LoVo (cell line): ENCODE data around the gene MORC2.

Experiments used
- DNase-seq: peaks from one replicate; pipeline ENCODE4 v3.0.0-alpha.2; 2016; ENCODE audit warnings: low spot score

MORC2 gene

GRCh38 chr22:30921108-30921507 is 47.5 kb downstream of the MORC2 start:
- DNase-seq: no peak

GRCh38 chr22:30920407-30920806 is 48.2 kb downstream of the MORC2 start:
- peak; percentile 64 for DNase-seq

GRCh38 chr22:30919973-30920372 is 48.6 kb downstream of the MORC2 start:
- no peak for DNase-seq

GRCh38 chr22:30918761-30919160 is 49.8 kb downstream of the MORC2 start:
- DNase-seq: no peak

GRCh38 chr22:30910358-30910757 is 58.2 kb downstream of the MORC2 start:
- no peak for DNase-seq

GRCh38 chr22:30909306-30909705 is 59.3 kb downstream of the MORC2 start:
- no peak for DNase-seq

GRCh38 chr22:30908051-30908461 is 60.5 kb downstream of the MORC2 start:
- no peak for DNase-seq

GRCh38 chr22:30906946-30907345 is 61.6 kb downstream of the MORC2 start:
- DNase-seq: no peak

GRCh38 chr22:30906411-30906810 is 62.2 kb downstream of the MORC2 start:
- DNase-seq: no peak

- DNase-seq: no peak
These were observed 62.8 kb downstream of the MORC2 start for GRCh38 chr22:30905696-30906341.

- no peak for DNase-seq
These were observed 64.6 kb downstream of the MORC2 start for GRCh38 chr22:30903876-30904460.

- DNase-seq: no peak
These were observed 65.8 kb downstream of the MORC2 start for GRCh38 chr22:30902496-30903357.

GRCh38 chr22:30894371-30894740 is 74.2 kb downstream of the MORC2 start:
- DNase-seq: no peak

- no peak for DNase-seq
These were observed 74.9 kb downstream of the MORC2 start for GRCh38 chr22:30893434-30894370.

GRCh38 chr22:30892731-30893221 is 75.8 kb downstream of the MORC2 start:
- DNase-seq: no peak

- no peak for DNase-seq
These were observed 76.3 kb downstream of the MORC2 start for GRCh38 chr22:30892286-30892685.

- no peak for DNase-seq
These were observed 76.8 kb downstream of the MORC2 start for GRCh38 chr22:30891781-30892180.

GRCh38 chr22:30891443-30891755 is 77.2 kb downstream of the MORC2 start:
- DNase-seq: no peak

GRCh38 chr22:30890686-30891442 is 77.7 kb downstream of the MORC2 start:
- DNase-seq: peak; percentile 6

GRCh38 chr22:30889996-30890480 is 78.5 kb downstream of the MORC2 start:
- DNase-seq: no peak
